NCI-H1694 (cell line): ENCODE results near the gene MALRD1.

Experiments used
- DNase-seq: peaks from one replicate; lab custom pipeline; 2025; lab: John Stamatoyannopoulos, UW

The MALRD1 gene

GRCh38 chr10:19111501-19112267, 63.1 kb downstream of the MALRD1 start:
- no peak for DNase-seq

- no peak for DNase-seq
These were observed 68.8 kb downstream of the MALRD1 start for GRCh38 chr10:19117438-19117837.

GRCh38 chr10:19119191-19119590, 70.6 kb downstream of the MALRD1 start:
- no peak for DNase-seq

GRCh38 chr10:19120381-19120908, 71.8 kb downstream of the MALRD1 start:
- no peak for DNase-seq

GRCh38 chr10:19133992-19134391, 85.4 kb downstream of the MALRD1 start:
- no peak for DNase-seq

- DNase-seq = no peak
These were observed 94.4 kb downstream of the MALRD1 start for GRCh38 chr10:19142967-19143366.

GRCh38 chr10:19144206-19144605, 95.6 kb downstream of the MALRD1 start:
- DNase-seq = no peak

GRCh38 chr10:19154375-19154774, 105.8 kb downstream of the MALRD1 start:
- DNase-seq = no peak

- DNase-seq = no peak
These were observed 109.8 kb downstream of the MALRD1 start for GRCh38 chr10:19158358-19158757.

- no peak for DNase-seq
These were observed 110.3 kb downstream of the MALRD1 start for GRCh38 chr10:19158870-19159269.

- no peak for DNase-seq
These were observed 115.9 kb downstream of the MALRD1 start for GRCh38 chr10:19164461-19164860.

GRCh38 chr10:19168584-19168983, 120.0 kb downstream of the MALRD1 start:
- no peak for DNase-seq

- DNase-seq = no peak
These were observed 120.4 kb downstream of the MALRD1 start for GRCh38 chr10:19169041-19169440.

GRCh38 chr10:19169684-19170083, 121.1 kb downstream of the MALRD1 start:
- DNase-seq = no peak

- DNase-seq = no peak
These were observed 130.1 kb downstream of the MALRD1 start for GRCh38 chr10:19178675-19179074.

- no peak for DNase-seq
These were observed 136.3 kb downstream of the MALRD1 start for GRCh38 chr10:19184891-19185290.

- DNase-seq = no peak
These were observed 146.3 kb downstream of the MALRD1 start for GRCh38 chr10:19194866-19195265.

GRCh38 chr10:19195698-19196097, 147.1 kb downstream of the MALRD1 start:
- DNase-seq = no peak

- no peak for DNase-seq
These were observed 151.6 kb downstream of the MALRD1 start for GRCh38 chr10:19200211-19200610.

- DNase-seq = no peak
These were observed 155.8 kb downstream of the MALRD1 start for GRCh38 chr10:19204246-19204917.

- no peak for DNase-seq
These were observed 160.7 kb downstream of the MALRD1 start for GRCh38 chr10:19209319-19209718.

GRCh38 chr10:19212590-19212989, 164.0 kb downstream of the MALRD1 start:
- DNase-seq = no peak

- DNase-seq = no peak
These were observed 172.6 kb downstream of the MALRD1 start for GRCh38 chr10:19221216-19221615.
